GM21526 (cell line): ENCODE data around the gene KCNG2.

Source experiments
- ATAC-seq: cut with Tn5 transposase; IDR thresholded peaks from one replicate; pipeline ENCODE4 v1.9.1; 2021; ENCODE audit warnings: moderate library complexity; ENCODE audit not compliant: unreplicated experiment, low FRiP score

KCNG2 gene

DNA sequence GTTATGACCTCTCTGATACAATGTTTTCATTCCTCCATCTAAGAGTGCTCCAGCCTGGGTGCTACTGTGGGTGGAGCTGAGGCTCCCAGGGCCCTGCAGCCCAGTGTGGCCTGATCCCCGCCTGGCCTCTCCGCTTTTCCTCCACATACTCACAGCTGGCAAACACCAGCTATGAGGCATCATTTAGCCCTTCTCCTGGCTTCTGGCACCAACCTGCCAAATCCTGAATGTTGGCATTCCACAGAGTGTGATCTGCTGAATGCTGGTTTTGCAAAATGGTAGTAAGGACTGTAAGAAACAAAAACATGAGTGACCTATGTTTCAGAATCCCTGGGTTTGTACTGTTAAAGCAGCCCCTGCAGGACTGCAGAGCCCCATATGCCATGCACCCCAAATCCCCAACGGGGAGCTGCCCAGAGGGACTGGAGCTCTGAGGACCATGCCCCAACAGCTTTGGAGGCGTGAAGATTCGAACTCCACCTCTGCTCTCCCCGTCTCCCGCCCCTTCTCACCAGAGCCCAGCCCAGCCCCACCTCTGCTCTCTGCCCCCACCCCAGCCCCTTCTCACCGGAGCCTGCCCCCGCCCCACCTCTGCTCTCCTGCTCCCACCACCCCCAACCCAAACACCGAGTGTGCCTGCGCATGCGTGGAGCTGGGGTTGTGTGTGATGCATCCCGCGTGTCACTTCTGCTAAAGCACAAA lies 149.5 kb downstream of the KCNG2 start:
- no peak for ATAC-seq

DNA sequence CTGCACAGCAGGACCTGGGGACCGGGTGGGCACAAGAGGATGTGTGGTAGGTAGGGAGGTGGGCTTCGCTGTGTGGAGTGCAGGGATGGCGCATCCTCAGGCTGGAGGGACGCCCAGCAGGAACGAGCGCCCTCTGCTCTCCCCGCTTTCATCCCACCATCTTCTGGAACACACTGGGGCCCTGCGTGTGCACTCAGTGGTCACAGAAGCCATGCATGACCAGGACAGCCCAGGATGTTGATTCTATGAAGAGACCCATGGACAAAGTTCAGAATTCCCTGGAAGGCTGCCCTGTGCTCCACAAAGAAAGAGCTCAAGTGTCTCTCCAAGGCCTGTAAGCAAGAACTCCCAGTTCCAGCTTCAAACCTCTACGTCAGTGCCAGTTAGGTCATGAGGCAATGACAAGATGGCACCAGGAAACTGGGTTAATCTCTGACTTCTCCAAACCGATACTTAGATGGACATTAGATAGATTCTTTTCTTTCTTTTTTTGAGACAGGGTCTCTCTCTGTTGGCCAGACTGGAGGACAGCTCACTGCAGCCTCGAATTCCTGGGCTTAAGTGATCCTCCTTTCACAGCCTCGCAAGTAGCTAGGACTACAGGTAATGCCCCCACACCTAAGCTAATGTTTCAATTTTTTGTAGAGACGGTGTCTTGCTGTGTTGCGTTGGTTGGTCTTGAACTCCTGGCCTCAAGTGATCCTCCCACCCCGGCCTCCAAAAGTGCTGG lies 150.3 kb downstream of the KCNG2 start:
- ATAC-seq, result no peak

DNA sequence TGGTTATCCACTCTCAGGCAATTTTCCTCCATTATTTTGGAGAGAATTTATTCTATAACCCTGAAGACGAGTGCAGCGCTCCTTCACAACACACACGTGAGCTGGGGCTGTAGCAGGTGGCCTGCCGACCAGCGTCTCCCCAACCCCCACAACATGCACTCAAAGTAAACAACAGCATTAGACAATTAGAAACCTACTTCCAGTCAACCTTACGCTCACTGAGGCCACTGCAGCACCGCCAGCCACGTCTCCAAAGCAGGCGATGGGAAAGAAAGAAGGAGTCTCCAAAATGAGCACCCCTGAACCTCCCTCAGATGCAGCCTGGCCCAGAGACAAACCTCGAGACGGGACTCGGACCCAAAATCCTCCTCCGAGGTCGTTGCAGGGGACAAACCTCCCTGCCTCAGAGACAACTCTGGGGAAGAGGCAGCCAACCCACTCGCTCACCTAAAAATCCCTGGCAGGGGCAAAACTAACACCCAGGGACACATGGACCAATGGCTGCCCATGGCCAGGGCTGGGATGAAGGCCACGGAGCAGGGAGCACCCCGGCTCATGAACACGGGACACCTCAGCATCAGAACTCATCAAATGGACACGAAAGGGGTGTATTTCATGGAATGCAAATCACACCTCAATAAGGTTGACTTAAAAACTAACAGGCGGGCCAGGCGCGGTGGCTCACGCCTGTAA lies 151.1 kb downstream of the KCNG2 start:
- no peak for ATAC-seq
